Fibroblast of the aortic adventitia (primary cell): ENCODE results near the gene ATXN7. TPM values are rescaled to one million over a fixed set of nuclear protein-coding genes. Genes with fewer than 3 reads are reported as not detected.

Experiments used
- DNase-seq: peaks from one replicate; pipeline ENCODE4 v3.0.0-alpha.2; 2010; ENCODE audit warnings: low read depth
- H3K4me3 ChIP-seq: 2 replicates; pipeline ENCODE4 v1.5.1; 2011; ENCODE audit warnings: low read depth, mild to moderate bottlenecking, control low read depth, low read length, moderate library complexity
- total RNA-seq: library from RNA; depleted of rRNA; stranded (reverse); fragments of >200 nt; gene quantifications from 2 replicates; pipeline ENCODE4 v1.2.3, GENCODE V29; 2012; ENCODE audit warnings: low replicate concordance
- TF ChIP-seq, protein P1 (sequence below): IDR thresholded peaks from 2 replicates; pipeline ENCODE4 v1.5.1; 2011; ENCODE audit warnings: mild to moderate bottlenecking, low read length, control low read depth, inconsistent platforms; ENCODE audit not compliant: insufficient read depth

Gene ATXN7
- total RNA-seq, 1 donor, result 21.0 TPM

DNA sequence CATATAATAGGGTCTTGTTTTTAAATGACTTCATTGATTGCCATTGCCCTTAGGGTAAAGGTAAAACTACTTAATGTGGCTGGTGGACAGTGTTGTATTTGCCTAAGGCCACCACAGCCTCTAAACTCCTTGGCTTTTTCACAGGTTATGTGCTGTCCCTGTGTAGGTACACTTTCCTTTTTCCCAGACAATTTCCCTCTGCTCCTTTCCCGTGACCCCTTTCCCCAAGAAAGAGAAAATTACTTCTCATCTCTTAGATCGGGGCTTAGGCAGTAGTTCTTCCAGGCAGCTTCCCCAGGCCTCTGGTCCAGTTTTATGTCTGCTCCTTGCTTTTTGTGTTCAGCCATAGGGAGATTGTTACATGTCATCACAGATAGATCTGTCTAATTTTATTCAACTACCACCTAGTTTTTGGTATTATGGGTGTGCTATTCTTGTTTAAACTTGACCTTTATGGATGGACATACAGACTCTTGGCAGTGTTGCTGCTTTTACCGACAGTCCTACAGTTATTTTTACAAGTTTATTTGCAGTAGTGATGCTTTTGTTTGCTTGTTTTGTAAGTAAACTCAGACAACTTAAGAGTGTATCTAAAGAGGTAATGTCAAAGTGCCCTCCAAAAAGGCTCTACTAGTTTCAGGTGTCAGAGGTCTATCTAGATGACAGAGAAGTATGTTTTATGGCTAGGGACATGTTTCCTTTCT, 69.0 kb downstream of the ATXN7 start:
- TF ChIP-seq, protein P1, sequence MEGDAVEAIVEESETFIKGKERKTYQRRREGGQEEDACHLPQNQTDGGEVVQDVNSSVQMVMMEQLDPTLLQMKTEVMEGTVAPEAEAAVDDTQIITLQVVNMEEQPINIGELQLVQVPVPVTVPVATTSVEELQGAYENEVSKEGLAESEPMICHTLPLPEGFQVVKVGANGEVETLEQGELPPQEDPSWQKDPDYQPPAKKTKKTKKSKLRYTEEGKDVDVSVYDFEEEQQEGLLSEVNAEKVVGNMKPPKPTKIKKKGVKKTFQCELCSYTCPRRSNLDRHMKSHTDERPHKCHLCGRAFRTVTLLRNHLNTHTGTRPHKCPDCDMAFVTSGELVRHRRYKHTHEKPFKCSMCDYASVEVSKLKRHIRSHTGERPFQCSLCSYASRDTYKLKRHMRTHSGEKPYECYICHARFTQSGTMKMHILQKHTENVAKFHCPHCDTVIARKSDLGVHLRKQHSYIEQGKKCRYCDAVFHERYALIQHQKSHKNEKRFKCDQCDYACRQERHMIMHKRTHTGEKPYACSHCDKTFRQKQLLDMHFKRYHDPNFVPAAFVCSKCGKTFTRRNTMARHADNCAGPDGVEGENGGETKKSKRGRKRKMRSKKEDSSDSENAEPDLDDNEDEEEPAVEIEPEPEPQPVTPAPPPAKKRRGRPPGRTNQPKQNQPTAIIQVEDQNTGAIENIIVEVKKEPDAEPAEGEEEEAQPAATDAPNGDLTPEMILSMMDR, result no peak

DNA sequence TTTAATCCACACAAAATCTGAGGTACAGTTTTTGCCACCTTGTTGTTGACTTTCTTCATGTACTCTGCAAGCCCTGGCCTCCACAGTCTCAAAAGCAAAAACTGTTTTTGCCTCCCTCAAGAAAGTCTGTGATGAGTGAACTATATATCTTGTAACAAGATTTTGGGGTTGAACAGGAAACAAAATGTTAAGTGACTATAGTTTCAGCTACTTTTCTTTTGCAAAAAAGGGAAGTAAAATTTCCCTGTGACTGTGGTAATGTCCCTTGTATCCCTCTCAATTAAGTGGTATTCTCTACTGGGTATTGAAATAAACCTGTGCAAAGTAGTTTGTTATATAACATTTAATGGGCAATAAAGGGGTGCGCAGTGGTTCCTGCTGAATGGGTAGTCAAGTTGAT, 69.8 kb downstream of the ATXN7 start:
- H3K4me3 ChIP-seq, result no peak overlapping the region
- TF ChIP-seq, protein P1, result no peak

More for the DNA sequence above, 69.0 kb downstream of the ATXN7 start:
- no peak overlapping the region for H3K4me3 ChIP-seq
- no peak for DNase-seq

DNA sequence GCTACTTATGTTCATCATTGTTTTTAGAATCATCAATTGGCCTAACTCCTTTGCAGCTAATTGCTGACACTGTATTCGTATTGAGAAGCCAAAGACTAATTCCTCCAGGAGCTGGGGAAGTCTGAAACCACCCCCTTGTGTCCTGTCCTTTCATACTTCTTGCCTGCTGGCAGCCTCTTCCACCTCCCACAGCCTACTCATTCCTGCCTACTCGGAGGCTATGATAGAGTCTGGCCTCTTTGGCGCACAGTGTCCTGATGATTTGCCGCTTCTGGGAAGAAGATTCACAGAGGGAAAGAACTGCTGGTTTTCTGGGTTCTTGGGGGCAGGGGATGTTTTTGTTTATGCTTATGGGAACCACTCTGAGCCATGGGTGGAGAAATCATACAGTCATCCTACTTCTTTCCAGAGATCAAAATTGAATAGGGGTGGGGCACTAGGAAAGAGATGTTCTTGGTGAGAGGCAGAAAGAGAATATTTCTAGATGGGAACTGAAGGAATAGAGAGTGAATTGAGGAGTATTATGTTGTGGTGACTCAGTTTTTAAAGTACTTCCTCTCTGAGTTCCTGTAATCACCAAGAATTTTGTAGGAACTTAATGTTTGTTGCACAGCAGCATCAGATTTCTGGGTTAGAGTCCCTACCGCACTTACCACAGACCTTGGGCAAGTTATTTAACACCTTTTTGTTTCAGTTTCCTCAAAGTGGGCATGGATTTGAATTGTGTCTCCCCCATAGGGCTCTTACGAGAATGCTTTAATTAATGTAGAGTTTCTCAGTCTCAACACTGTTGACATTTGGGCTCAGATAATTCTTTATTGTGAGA, 70.6 kb downstream of the ATXN7 start:
- no peak for DNase-seq
- TF ChIP-seq, protein P1, result no peak
- no peak overlapping the region for H3K4me3 ChIP-seq

More for the DNA sequence above, 69.8 kb downstream of the ATXN7 start:
- no peak for DNase-seq

DNA sequence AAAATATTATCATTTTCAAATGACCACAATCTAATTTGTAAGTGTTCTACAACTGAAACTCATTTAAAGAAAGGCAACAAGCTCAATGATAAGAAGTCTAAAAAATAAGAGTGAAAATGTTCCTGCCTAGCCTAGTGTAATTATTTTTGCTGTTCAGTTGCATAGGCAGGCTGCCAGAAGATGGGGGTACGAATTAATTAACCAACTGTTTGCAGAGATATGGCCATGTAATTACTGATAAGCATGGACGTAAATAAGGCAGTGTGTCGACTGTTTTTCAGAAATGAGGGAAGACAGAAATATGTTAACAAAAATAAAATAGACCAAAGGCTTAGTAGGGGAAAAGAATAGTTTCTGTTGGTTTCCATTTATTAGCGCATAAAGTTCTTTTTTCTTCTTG, 73.3 kb downstream of the ATXN7 start:
- TF ChIP-seq, protein P1, result no peak
- DNase-seq, result no peak
- H3K4me3 ChIP-seq, result no peak overlapping the region

DNA sequence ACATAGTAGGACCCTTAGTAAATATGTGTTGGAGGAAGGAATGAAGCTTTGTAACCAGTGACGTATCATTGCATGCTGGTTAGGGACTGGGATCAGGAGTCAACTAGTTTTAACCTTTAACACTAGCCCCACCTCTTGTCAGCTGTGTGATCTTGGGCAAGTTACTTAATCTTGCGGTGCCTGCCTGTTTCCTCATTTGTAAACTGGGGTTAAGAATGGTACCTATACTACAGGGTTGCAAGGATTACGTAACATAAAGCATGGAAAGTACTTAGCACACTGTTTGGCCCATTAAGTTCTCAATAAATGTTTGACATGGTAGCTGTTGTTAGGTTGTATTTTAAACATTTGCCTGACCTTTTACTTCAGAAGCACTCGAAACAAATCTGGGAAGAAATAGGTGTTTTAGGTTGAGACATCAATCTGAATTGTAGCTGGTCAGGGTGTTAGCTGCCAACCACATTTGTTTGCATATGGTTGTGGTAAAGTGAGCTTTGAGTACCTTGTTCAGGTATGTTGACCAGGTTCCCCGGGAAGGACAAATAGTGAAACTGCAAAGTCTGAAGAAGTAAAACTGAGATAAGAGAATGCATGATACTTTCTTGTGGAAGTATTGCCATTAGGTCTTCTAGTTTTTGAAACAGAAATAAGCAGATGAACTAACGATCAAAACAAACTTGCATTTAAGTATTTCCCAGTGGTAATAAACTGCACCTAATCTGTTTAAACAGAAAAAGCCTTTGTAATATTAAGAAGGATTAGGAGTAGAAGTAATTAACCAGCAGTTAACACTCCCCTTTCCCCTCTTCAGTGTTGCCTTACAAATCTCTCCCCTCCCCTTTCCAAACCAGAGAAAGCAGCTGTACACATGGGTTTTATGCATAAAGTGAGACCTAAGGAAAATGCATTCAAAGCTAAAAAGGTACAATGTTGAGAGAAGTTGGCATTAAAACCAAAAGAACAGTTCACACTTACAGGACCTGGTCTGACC, 74.3 kb downstream of the ATXN7 start:
- DNase-seq, result no peak
- no peak overlapping the region for H3K4me3 ChIP-seq
- TF ChIP-seq, protein P1, result no peak

DNA sequence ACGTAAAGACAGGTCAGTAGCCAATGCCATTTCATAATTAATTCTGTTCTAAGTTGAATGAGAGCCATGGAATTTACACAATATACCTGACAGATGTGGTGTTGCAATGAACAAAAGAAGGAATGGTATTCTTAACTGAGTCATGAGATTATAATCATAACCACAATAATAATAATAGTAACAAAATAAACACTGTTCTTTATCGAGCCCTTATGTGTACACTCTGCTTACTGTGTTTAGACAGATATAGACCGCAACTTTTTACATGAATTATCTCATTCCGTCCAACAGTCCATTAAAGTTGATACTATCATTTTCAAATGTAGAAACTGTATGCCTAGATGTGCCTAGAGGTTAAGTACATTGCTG, 76.7 kb downstream of the ATXN7 start:
- TF ChIP-seq, protein P1, result no peak
- no peak overlapping the region for H3K4me3 ChIP-seq
- peak; percentile 80 for DNase-seq
